Upper lobe of right lung (tissue), 1 donor: ENCODE measurements around the gene IL17D. TPM values are rescaled to one million over a fixed set of nuclear protein-coding genes. Genes with fewer than 3 reads are reported as not detected.
"Not testable (repeated sequence)": the region's sequence is repeated elsewhere in the genome, so short reads cannot be mapped to it uniquely, and the experiment has no call there.

Experiments
- ATAC-seq: fragments of 200-7000 bp; cut with Tn5 transposase; one replicate; pipeline ENCODE4 v1.9.1; 2020; ENCODE audit warnings: mild to moderate bottlenecking, moderate library complexity
- DNase-seq: peaks from one replicate; pipeline ENCODE4 v3.0.0-alpha.2; 2020
- H3K27ac ChIP-seq: fragments of 200-600 bp; one replicate; pipeline ENCODE4 v1.8.0; 2022
- H3K27me3 ChIP-seq: fragments of 200-600 bp; one replicate; pipeline ENCODE4 v1.8.0; 2022; ENCODE audit warnings: mild to moderate bottlenecking
- H3K36me3 ChIP-seq: fragments of 200-600 bp; one replicate; pipeline ENCODE4 v1.8.0; 2022
- H3K4me1 ChIP-seq: fragments of 200-600 bp; one replicate; pipeline ENCODE4 v1.8.0; 2022
- H3K4me3 ChIP-seq: fragments of 200-600 bp; one replicate; pipeline ENCODE4 v1.8.0; 2022; ENCODE audit warnings: mild to moderate bottlenecking
- H3K9me3 ChIP-seq: fragments of 200-600 bp; one replicate; pipeline ENCODE4 v1.8.0; 2022
- CTCF ChIP-seq: fragments of 200-600 bp; IDR thresholded peaks from one replicate; pipeline ENCODE4 v1.8.0; 2022; ENCODE audit warnings: antibody characterized with exemption
- intact Hi-C: fragments of 100-400 bp; cut with DNase I; formaldehyde crosslinking; loops from one replicate; pipeline ENCODE4 v1.11.0; 2022
- total RNA-seq: library from RNA; stranded (reverse); fragmentation: NEBNext Ultra II Directional; extraction: Animal tissue kit (Norgen Biotek cat#: 25700); gene quantifications from one replicate; pipeline ENCODE4 v1.2.1, GENCODE V29; 2021
- donor health status: DM: no; HTN: yes; CAD: no; lungs with severe emphysema.

IL17D gene
- total RNA-seq, 1 donor from 2014 or later: 3.8 TPM

DNA sequence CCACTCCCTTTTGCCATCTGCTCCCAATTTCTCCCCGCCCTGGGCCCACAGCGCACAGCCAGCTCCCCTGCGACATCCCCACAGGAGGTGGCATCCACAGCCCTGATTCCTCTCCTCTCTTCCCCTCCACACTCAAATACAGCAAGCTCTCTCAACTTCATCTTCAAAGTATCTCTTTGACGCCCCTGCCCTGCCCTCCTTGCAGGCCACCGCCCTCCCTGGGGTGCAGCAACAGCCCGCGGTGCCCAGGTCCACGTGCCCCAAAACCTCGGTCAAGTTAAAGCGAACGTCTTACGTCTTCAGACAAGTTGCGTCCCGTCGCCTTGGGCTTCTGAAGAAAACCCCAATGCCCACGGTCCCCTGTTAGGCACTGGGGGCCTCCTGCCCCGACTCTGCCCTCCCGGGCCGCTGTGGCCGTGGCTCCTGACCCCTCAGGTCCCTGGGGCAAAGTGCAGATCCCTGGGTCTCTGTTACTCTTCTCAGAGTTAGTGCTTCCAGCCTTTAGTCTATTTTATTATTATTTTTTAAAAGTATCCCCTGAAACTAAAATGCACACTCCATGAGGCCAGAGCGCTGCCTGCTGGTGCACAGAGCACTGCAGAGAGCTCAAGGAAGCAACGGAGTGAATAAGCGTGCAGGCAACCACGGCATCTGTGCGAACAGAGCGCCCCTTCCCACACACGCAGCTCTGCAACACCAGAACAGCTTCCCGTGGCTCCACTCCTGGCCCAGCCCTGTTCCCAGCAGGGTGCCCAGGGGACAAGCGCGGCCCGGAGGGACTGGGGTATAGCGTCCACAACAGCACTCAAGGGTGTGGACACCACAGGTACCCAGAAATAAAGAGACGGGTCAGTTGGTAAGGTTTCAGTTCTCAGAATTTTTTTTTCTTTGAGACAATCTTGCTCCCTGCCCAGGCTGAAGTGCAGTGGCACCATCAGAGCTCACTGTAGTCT lies 26.4 kb downstream of the IL17D start:
- Histone ChIP-seq H3K4me1 (no peaks in the 10 kb centered on the region), H3K4me3 (no peak overlapping the region), H3K27me3 (no peaks in the 10 kb centered on the region), H3K27ac (no peak overlapping the region), H3K36me3 (no peaks in the 10 kb centered on the region), H3K9me3 (no peaks in the 10 kb centered on the region)
- no peak for ATAC-seq
- intact Hi-C loops: no loop called here
- no peak for TF ChIP-seq CTCF
- DNase-seq: no peak

GRCh38 chr13:20738616-20739015 lies 35.1 kb downstream of the IL17D start:
- Histone ChIP-seq H3K9me3 (no peaks in the 10 kb centered on the region), H3K27me3 (no peaks in the 10 kb centered on the region), H3K4me3 (no peak overlapping the region), H3K4me1 (no peaks in the 10 kb centered on the region), H3K27ac (no peak overlapping the region), H3K36me3 (no peaks in the 10 kb centered on the region)
- no peak for DNase-seq
- intact Hi-C loops: no loop called here
- no peak for TF ChIP-seq CTCF
- no peak for ATAC-seq

DNA sequence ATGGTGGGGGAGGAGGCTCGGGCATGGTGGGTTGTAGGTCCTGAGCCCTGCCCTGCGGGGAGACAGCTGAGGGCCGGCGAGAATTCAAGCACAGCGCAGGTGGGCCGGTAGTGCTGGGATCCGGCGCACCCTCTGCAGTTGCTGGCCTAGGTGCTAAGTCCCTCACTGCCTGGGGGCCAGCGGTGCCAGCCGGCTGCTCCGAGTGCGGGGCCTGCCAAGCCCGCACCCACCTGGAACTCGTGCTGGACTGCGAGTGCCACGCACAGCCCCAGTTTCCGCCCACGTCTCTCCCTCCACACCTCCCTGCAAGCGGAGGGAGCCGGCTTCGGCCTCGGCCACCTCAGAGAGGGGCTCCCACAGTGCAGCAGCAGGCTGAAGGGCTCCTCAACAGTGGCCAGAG lies 36.5 kb downstream of the IL17D start:
- Histone ChIP-seq H3K36me3 (no peaks in the 10 kb centered on the region), H3K4me3 (no peak overlapping the region), H3K27ac (no peak overlapping the region), H3K9me3 (no peaks in the 10 kb centered on the region), H3K27me3 (no peaks in the 10 kb centered on the region), H3K4me1 (no peaks in the 10 kb centered on the region)
- peak; percentile 31 for ATAC-seq
- no peak for DNase-seq
- no peak for TF ChIP-seq CTCF
- intact Hi-C loops: no loop called here

- DNase-seq, H3K4me1 ChIP-seq, H3K27ac ChIP-seq, ATAC-seq, H3K27me3 ChIP-seq, H3K9me3 ChIP-seq, H3K36me3 ChIP-seq, H3K4me3 ChIP-seq, intact Hi-C loops: not testable (repeated sequence)
Observed at GRCh38 chr13:20743830-20744404, 40.4 kb downstream of the IL17D start.

DNA sequence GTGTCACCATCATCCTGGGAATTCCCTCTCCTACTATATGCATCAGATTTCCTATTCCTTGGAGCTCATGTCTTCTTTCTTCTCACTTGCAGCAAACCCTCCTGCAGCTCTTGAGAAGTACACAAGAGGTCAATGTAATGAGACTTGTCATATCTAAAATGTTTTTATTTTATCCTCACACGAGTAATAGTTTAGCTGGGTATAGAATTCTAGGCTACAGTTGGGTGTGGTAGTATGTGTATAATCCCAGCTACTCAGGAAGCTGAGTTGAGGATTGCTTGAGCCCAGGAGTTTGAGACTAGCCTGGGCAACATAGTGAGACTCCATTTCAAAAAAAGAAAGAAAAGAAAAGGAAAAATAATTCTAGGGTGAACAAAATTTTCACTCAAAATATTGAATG lies 45.9 kb downstream of the IL17D start:
- peaks cover 14% of the 10 kb centered on the region for H3K9me3 ChIP-seq
- no peak overlapping the region for H3K27ac ChIP-seq
- H3K36me3 ChIP-seq: no peaks in the 10 kb centered on the region
- no peak for TF ChIP-seq CTCF
- DNase-seq: no peak
- no peak for ATAC-seq
- H3K4me3 ChIP-seq: no peak overlapping the region
- H3K27me3 ChIP-seq: no peaks in the 10 kb centered on the region
- H3K4me1 ChIP-seq: no peaks in the 10 kb centered on the region
- intact Hi-C loops: no loop called here

- TF ChIP-seq CTCF: no peak
- ATAC-seq: no peak
- Histone ChIP-seq H3K36me3 (no peaks in the 10 kb centered on the region), H3K9me3 (peaks cover 13% of the 10 kb centered on the region), H3K4me1 (no peaks in the 10 kb centered on the region), H3K27ac (no peak overlapping the region), H3K4me3 (no peak overlapping the region), H3K27me3 (no peaks in the 10 kb centered on the region)
- intact Hi-C loops: no loop called here
- DNase-seq: no peak
Observed at GRCh38 chr13:20754009-20754408, 50.5 kb downstream of the IL17D start.
